GM18498 (cell line): ENCODE measurements around the gene LILRB5.
"Not testable (repeated sequence)": the region's sequence is repeated elsewhere in the genome, so short reads cannot be mapped to it uniquely, and the experiment has no call there.

ENCODE experiments used
- ATAC-seq: cut with Tn5 transposase; IDR thresholded peaks from one replicate; pipeline ENCODE4 v1.9.1; 2021; ENCODE audit warnings: mild to moderate bottlenecking, moderate library complexity; ENCODE audit not compliant: unreplicated experiment

Gene LILRB5

GRCh38 chr19:54245936-54246335 lies 11.1 kb downstream of the LILRB5 start:
- ATAC-seq = no peak

DNA sequence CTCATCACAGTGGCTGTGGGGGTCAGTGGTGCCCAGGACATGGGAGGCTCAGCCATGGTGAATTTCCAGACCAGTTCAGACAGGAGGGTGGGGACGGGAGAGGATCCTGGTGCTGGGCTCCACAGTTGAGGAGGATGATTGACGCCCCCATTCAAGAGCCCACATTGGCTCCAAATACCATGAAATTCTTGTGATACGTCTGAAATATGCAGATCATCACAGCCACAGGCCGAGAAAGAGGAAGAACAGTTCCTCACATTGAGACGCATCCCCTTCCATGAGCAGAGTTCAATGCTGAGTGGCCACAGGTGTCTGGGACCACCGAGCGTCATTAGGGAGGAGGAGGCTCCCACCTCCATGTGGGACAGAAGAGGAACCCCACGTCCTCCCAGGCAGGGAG lies 13.3 kb downstream of the LILRB5 start:
- ATAC-seq = not testable (repeated sequence)

GRCh38 chr19:54242646-54243045 lies 14.4 kb downstream of the LILRB5 start, which contains the start of gene LILRA6:
Gene LILRA6, minus strand, starts transcription at chr19:54242790.
- not testable (repeated sequence) for ATAC-seq

DNA sequence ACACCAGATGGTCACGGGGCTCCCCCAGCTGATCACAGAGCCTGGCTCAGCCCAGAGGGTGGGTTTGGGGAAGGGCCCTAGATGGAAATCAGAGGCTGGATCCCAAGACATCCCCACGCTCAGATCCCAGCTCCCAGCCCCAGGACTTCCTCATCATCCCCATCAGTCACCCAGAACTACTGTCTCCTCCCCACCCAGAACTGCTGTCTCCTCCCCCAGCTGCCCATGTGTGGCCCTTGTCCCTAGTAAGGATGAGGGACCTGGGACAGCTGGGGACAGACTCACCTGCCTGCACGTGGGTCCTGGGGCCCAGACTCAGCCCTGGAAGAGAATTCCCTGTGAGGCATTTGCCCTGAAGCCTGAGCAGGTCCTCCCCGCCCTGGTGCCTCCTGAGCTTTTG lies 14.8 kb downstream of the LILRB5 start:
- ATAC-seq = not testable (repeated sequence)

GRCh38 chr19:54240372-54241336 lies 16.4 kb downstream of the LILRB5 start:
- not testable (repeated sequence) for ATAC-seq

- ATAC-seq = not testable (repeated sequence)
Observed at GRCh38 chr19:54239491-54240371, 17.3 kb downstream of the LILRB5 start.

GRCh38 chr19:54233941-54234340 lies 23.1 kb downstream of the LILRB5 start:
- ATAC-seq = no peak

- ATAC-seq = peak; percentile 57
Observed at GRCh38 chr19:54231077-54231931, 25.8 kb downstream of the LILRB5 start.

DNA sequence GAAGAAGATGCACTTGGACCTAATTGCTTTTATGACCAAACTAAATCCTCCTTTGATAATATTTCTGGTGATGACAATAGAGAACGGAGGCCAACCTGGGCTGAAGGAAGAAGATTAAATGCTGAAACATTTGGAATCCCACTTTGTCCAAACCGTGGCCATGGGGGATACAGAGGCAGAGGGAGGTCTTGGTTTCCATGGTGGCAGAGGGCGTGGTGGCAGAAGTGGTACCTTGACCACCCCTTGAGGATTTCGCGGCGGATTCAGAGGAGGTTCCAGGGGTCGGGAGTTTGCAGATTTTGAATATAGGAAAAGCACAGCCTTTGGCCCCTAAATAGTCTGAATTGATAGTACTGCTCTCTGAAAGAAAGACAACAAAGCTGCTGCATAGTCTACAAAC lies 27.0 kb downstream of the LILRB5 start:
- ATAC-seq = no peak

DNA sequence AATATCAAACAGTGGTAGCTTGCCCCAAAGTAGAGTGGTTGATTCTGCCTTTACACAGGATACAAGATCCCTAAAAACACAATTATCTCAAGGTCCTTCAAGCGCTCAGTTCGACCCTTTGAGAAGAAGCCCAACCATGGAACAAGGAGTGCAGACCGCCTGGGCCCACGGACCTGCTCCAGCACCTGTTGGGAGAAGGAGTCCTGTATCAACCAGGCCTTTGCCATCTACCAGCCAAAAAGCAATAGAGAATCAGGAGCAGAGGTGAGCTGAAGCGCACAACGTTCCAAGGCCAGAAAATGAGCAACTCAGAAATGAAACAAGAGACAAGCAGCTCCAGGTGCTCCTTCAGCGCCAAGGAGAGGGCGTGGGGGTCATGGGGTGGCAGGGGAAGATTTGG lies 27.9 kb downstream of the LILRB5 start:
- ATAC-seq = no peak

GRCh38 chr19:54224619-54225018 lies 32.5 kb downstream of the LILRB5 start:
- not testable (repeated sequence) for ATAC-seq

DNA sequence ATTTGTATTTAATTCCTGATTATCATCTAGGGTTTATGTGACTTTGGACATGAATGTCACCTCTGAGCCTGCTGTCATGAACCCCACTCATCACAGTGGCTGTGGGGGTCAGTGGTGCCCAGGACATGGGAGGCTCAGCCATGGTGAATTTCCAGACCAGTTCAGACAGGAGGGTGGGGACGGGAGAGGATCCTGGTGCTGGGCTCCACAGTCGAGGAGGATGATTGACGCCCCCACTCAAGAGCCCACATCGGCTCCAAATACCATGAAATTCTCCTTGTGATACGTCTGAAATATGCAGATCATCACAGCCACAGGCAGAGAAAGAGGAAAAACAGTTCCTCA lies 33.2 kb downstream of the LILRB5 start:
- ATAC-seq = not testable (repeated sequence)

DNA sequence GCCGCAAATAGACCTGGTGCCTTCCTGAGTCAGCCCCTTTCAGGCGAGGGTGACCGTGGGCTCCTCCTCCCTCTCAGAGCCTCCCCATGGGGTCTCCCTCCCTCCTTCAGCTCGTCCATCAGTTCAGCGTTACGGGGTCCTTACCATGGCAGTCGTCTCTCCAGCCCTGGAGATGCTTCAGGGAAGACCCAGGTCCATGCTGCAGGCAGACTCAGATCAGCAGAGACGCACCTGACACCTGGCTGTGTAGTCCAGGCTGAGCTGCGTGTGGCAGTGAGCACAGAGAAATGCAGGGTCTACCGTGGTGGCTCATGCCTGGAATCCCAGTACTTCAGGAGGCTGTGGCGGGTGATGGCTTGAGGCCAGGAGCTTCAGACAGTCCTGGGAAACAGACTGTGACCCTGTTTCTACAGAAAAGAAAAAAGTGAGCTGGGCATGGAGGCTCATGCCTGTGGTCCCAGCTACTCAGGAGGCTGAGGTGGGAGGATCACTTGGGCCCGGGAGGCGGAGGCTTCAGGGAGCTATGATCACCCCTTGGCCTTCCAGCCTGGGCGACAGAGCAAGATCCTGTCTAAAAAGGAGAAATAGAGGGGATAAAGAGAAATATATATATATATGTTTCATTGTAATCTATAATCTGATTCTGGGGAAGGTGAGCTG lies 33.7 kb downstream of the LILRB5 start:
- ATAC-seq = not testable (repeated sequence)

DNA sequence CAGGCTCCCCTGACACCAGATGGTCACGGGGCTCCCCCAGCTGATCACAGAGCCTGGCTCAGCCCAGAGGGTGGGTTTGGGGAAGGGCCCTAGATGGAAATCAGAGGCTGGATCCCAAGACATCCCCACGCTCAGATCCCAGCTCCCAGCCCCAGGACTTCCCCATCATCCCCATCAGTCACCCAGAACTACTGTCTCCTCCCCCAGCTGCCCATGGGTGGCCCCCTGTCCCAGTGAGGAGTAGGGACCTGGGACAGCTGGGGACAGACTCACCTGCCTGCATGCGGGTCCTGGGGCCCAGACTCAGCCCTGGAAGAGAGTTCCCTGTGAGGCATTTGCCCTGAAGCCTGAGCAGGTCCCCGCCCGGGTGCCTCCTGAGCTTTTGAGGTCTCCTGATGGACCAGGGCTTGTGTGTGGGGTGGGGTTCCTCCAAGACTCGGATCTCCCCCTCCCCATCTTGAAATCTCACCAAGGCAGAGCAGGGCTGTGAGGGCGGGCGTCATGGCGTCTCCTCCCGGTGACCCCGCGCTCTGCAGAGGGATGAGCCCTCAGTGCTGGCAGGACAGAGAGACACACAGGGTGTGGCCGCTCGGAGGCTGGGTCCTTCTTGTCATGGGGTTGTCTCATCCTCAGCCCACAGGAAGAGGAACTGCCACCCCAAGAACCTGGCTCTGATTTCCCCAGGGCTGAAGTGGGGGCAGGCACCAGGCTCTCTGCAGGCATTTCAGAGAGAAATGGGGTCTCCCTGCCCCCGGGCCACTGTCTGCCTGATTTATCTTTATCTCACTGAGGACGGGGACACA lies 34.4 kb downstream of the LILRB5 start, which contains the start of gene LILRB3:
Gene LILRB3, minus strand, starts transcription at position 534 of the 803 bp plus-strand sequence. Its CDS starts 31 bp downstream, at position 503.
- ATAC-seq = not testable (repeated sequence)

DNA sequence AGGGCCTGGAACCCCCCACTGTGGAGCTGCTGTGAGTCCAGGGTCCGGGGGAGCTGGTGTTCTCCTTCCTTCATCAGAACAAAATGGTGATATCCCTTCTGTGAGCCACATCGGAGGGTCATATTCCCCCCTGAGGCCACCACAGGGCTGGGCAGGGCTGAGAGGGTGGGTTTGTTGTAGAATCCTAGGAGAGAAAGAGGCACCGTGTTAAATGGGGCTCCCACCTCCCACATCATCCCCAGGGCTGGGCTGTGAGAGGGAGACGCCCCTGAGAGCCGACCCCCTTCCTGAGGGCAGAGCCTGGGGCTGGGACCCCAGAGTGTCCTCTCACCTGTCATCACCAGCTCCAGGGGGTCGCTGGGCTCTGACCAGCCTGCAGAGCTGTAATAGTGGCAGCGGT lies 35.1 kb downstream of the LILRB5 start:
- not testable (repeated sequence) for ATAC-seq

DNA sequence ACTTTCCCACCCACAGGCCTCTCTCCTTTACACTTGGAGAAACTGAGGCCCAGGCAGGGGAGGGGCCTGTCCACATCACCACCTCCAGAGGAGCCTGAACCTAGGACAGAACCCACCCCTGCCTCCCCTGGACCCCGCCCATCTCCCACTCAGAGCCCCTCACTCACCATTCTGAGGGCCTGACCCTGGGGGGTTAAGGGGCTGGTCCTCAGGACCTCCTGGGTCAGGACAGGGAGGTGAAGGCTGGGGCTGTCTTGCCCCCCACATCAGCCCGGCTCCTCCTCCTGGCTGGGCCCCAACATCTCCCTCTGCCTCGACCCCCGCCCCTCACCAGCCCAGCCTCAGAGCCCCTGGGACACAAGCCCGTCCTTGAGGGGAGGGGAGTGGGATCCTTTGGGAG lies 37.4 kb downstream of the LILRB5 start:
- not testable (repeated sequence) for ATAC-seq

- ATAC-seq = no peak
Observed at GRCh38 chr19:54218960-54219661, 38.0 kb downstream of the LILRB5 start.

- ATAC-seq = no peak
Observed at GRCh38 chr19:54218259-54218658, 38.8 kb downstream of the LILRB5 start.
